KMS-11 (cell line): Measurements from ENCODE around the gene PHLPP2.

Source experiments
- H2AFZ ChIP-seq: fragments of 200-600 bp; sonication (generic); 2 replicates; pipeline ENCODE4 v1.6.1; 2016; ENCODE audit warnings: antibody characterized with exemption, mixed run types, low read depth
- H3K27ac ChIP-seq: fragments of 200-600 bp; sonication (generic); 2 replicates; pipeline ENCODE4 v1.6.1; 2016; ENCODE audit warnings: mild to moderate bottlenecking, mixed run types
- H3K27me3 ChIP-seq: fragments of 200-600 bp; sonication (generic); 2 replicates; pipeline ENCODE4 v1.6.1; 2017; ENCODE audit warnings: mild to moderate bottlenecking, low read depth, mixed run types, moderate library complexity; ENCODE audit not compliant: insufficient read depth
- H3K36me3 ChIP-seq: fragments of 200-600 bp; sonication (generic); 2 replicates; pipeline ENCODE4 v1.6.1; 2017; ENCODE audit warnings: mild to moderate bottlenecking, mixed run types; ENCODE audit not compliant: insufficient read depth
- H3K4me1 ChIP-seq: fragments of 200-600 bp; sonication (generic); 2 replicates; pipeline ENCODE4 v1.6.1; 2016; ENCODE audit warnings: mild to moderate bottlenecking, low read depth, mixed run types; ENCODE audit not compliant: poor library complexity, severe bottlenecking
- H3K4me2 ChIP-seq: fragments of 200-600 bp; sonication (generic); 2 replicates; pipeline ENCODE4 v1.7.0; 2016; ENCODE audit warnings: mild to moderate bottlenecking, mixed run types
- H3K4me3 ChIP-seq: fragments of 200-600 bp; sonication (generic); IDR thresholded peaks from 2 replicates; pipeline ENCODE4 v1.6.1; 2017; ENCODE audit warnings: low read depth, low read length, mixed read lengths; ENCODE audit not compliant: insufficient read depth
- H3K79me2 ChIP-seq: fragments of 200-600 bp; sonication (generic); 2 replicates; pipeline ENCODE4 v1.6.1; 2016; ENCODE audit warnings: low read depth, mixed run types; ENCODE audit not compliant: insufficient read depth
- H3K9ac ChIP-seq: fragments of 200-600 bp; sonication (generic); 2 replicates; pipeline ENCODE4 v1.6.1; 2016; ENCODE audit warnings: mild to moderate bottlenecking, mixed run types
- H4K20me1 ChIP-seq: fragments of 200-600 bp; sonication (generic); 2 replicates; pipeline ENCODE4 v1.6.1; 2016; ENCODE audit warnings: mild to moderate bottlenecking, mixed run types; ENCODE audit not compliant: insufficient read depth
- CTCF ChIP-seq: fragments of 200-600 bp; sonication (generic); conservative IDR thresholded peaks from 2 replicates; pipeline ENCODE4 v1.6.1; 2017; ENCODE audit warnings: low read depth, mild to moderate bottlenecking, antibody characterized with exemption, low read length, moderate library complexity, mixed read lengths

PHLPP2 gene

GRCh38 chr16:71666928-71667707 lies 57.4 kb downstream of the PHLPP2 start:
- H3K9ac ChIP-seq, result no peak overlapping the region
- no peak overlapping the region for H2AFZ ChIP-seq
- H3K79me2 ChIP-seq, result no peaks in the 10 kb centered on the region
- no peaks in the 10 kb centered on the region for H3K4me1 ChIP-seq
- no peaks in the 10 kb centered on the region; the same call in 1 of the 2 replicates for H3K36me3 ChIP-seq
- no peaks in the 10 kb centered on the region for H4K20me1 ChIP-seq
- no peak overlapping the region for H3K4me3 ChIP-seq
- no peaks in the 10 kb centered on the region for H3K27me3 ChIP-seq
- no peak overlapping the region for H3K27ac ChIP-seq
- no peak for TF ChIP-seq CTCF
- no peak overlapping the region for H3K4me2 ChIP-seq

GRCh38 chr16:71666264-71666663 lies 58.2 kb downstream of the PHLPP2 start:
- Histone ChIP-seq H3K79me2 (no peaks in the 10 kb centered on the region), H3K27ac (no peak overlapping the region), H4K20me1 (no peaks in the 10 kb centered on the region), H3K36me3 (no peaks in the 10 kb centered on the region; the same call in 1 of the 2 replicates), H3K4me2 (no peak overlapping the region), H3K9ac (no peak overlapping the region), H2AFZ (no peak overlapping the region), H3K4me1 (no peaks in the 10 kb centered on the region), H3K27me3 (no peaks in the 10 kb centered on the region), H3K4me3 (no peak overlapping the region)
- TF ChIP-seq CTCF, result no peak

- Histone ChIP-seq H3K4me3 (no peak overlapping the region), H3K27me3 (no peaks in the 10 kb centered on the region), H3K4me1 (no peaks in the 10 kb centered on the region), H3K9ac (no peak overlapping the region), H3K79me2 (no peaks in the 10 kb centered on the region), H3K27ac (no peak overlapping the region), H3K36me3 (no peaks in the 10 kb centered on the region), H4K20me1 (no peaks in the 10 kb centered on the region), H2AFZ (no peak overlapping the region), H3K4me2 (no peak overlapping the region)
- no peak for TF ChIP-seq CTCF
These were observed 65.0 kb downstream of the PHLPP2 start for GRCh38 chr16:71659471-71659870.

GRCh38 chr16:71658771-71659170 lies 65.7 kb downstream of the PHLPP2 start:
- H3K36me3 ChIP-seq, result no peaks in the 10 kb centered on the region
- H3K4me3 ChIP-seq, result no peak overlapping the region
- no peak overlapping the region for H3K4me2 ChIP-seq
- no peaks in the 10 kb centered on the region for H3K27me3 ChIP-seq
- H2AFZ ChIP-seq, result no peak overlapping the region
- no peaks in the 10 kb centered on the region for H3K79me2 ChIP-seq
- no peak for TF ChIP-seq CTCF
- H3K4me1 ChIP-seq, result no peaks in the 10 kb centered on the region
- no peak overlapping the region for H3K9ac ChIP-seq
- H3K27ac ChIP-seq, result no peak overlapping the region
- no peaks in the 10 kb centered on the region for H4K20me1 ChIP-seq
